Thoracic aorta (tissue), 2 donors: ENCODE measurements around the gene RCL1. TPM values are rescaled to one million over a fixed set of nuclear protein-coding genes. Genes with fewer than 3 reads are reported as not detected.

Source experiments
- ATAC-seq: fragments of 150-250 bp; one replicate; pipeline ENCODE4 v1.8.0; 2017; ENCODE audit warnings: low read depth; ENCODE audit not compliant: insufficient number of reproducible peaks, low FRiP score
- DNase-seq: peaks from one replicate; pipeline ENCODE4 v3.0.0-alpha.2; 2020; ENCODE audit warnings: low spot score
- H3K27ac ChIP-seq, 2 donors: fragments of 200-600 bp; sonication (generic); 1 replicate in 1 of 2; 2 replicates in 1 of 2; pipeline ENCODE4 v1.5.1; 2016; ENCODE audit warnings: mild to moderate bottlenecking in 2 of 2, moderate library complexity in 2 of 2
- H3K27me3 ChIP-seq: fragments of 200-600 bp; sonication (generic); replicated peaks from 2 replicates; pipeline ENCODE4 v1.6.0; 2016; ENCODE audit warnings: mild to moderate bottlenecking; ENCODE audit not compliant: insufficient read depth
- H3K36me3 ChIP-seq: fragments of 200-600 bp; sonication (generic); one replicate; pipeline ENCODE4 v1.5.1; 2016
- H3K4me1 ChIP-seq, 2 donors: fragments of 200-600 bp; sonication (generic); 1 replicate in 1 of 2; 2 replicates in 1 of 2; pipeline versions ENCODE4 v1.5.1 to v1.6.0; 2016; ENCODE audit warnings: low read depth in 2 of 2, mild to moderate bottlenecking in 1 of 2; ENCODE audit not compliant: control insufficient read depth in 1 of 2
- H3K4me3 ChIP-seq: fragments of 200-600 bp; sonication (generic); 2 replicates; pipeline ENCODE4 v1.5.1; 2016; ENCODE audit warnings: mild to moderate bottlenecking
- H3K9me3 ChIP-seq: fragments of 200-600 bp; sonication (generic); 2 replicates; pipeline ENCODE4 v1.5.1; 2016
- CTCF ChIP-seq: fragments of 200-600 bp; sonication (generic); IDR thresholded peaks from one replicate; pipeline ENCODE4 v1.5.1; 2019; ENCODE audit warnings: antibody characterized with exemption
- total RNA-seq, 2 donors: library from RNA; depleted of rRNA; stranded (reverse); fragments of >200 nt; gene quantifications; one replicate each; pipeline versions ENCODE4 v1.1.0 to v1.2.3, GENCODE V29; 2016

Gene RCL1
- total RNA-seq, 2 donors from 2014 or later: 29.6 to 62.2 TPM

GRCh38 chr9:4864234-4864661 is 71.5 kb downstream of the RCL1 start:
- peaks cover 9% of the 10 kb centered on the region for H3K36me3 ChIP-seq
- TF ChIP-seq CTCF: no peak
- DNase-seq: no peak
- no peaks in the 10 kb centered on the region for H3K27me3 ChIP-seq
- no peaks in the 10 kb centered on the region for H3K9me3 ChIP-seq
- H3K4me1 ChIP-seq: peaks cover 38 to 70% of the 10 kb centered on the region in 2 donors
- ATAC-seq: no peak
- peak overlapping the region; percentile 64 to 77 for H3K27ac ChIP-seq
- H3K4me3 ChIP-seq: peak overlapping the region; percentile 20

GRCh38 chr9:4864698-4865097 is 72.0 kb downstream of the RCL1 start:
- no peak for TF ChIP-seq CTCF

GRCh38 chr9:4865681-4866080 is 72.9 kb downstream of the RCL1 start:
- H3K36me3 ChIP-seq: peaks cover 4% of the 10 kb centered on the region
- H3K9me3 ChIP-seq: no peaks in the 10 kb centered on the region
- no peak for TF ChIP-seq CTCF
- DNase-seq (no peak), ATAC-seq (no peak)
- peak overlapping the region; percentile 64 to 77 for H3K27ac ChIP-seq
- H3K4me1 ChIP-seq: peaks cover 38 to 70% of the 10 kb centered on the region in 2 donors
- H3K4me3 ChIP-seq: no peak overlapping the region
- no peaks in the 10 kb centered on the region for H3K27me3 ChIP-seq

More at GRCh38 chr9:4864698-4865097, 72.0 kb downstream of the RCL1 start:
- Histone ChIP-seq H3K4me3 (peak overlapping the region; percentile 20), H3K4me1 (peaks cover 38 to 70% of the 10 kb centered on the region in 2 donors), H3K27me3 (no peaks in the 10 kb centered on the region), H3K27ac (peak overlapping the region; percentile 64 to 77), H3K9me3 (no peaks in the 10 kb centered on the region), H3K36me3 (peaks cover 9% of the 10 kb centered on the region)
- DNase-seq (no peak), ATAC-seq (no peak)

GRCh38 chr9:4866239-4866969 is 73.7 kb downstream of the RCL1 start:
- TF ChIP-seq CTCF: no peak
- H3K36me3 ChIP-seq: no peaks in the 10 kb centered on the region
- H3K4me1 ChIP-seq: peaks cover 33 to 66% of the 10 kb centered on the region in 2 donors
- H3K4me3 ChIP-seq: no peak overlapping the region
- DNase-seq (no peak), ATAC-seq (no peak)
- H3K9me3 ChIP-seq: no peaks in the 10 kb centered on the region
- no peaks in the 10 kb centered on the region for H3K27me3 ChIP-seq
- H3K27ac ChIP-seq: peak overlapping the region; percentile 64 to 77

GRCh38 chr9:4873066-4873465 is 80.3 kb downstream of the RCL1 start:
- Histone ChIP-seq H3K4me3 (peak overlapping the region; percentile 1), H3K27ac (peak overlapping the region; percentile 84 to 92), H3K4me1 (peaks cover 9 to 27% of the 10 kb centered on the region in 2 donors), H3K36me3 (no peaks in the 10 kb centered on the region), H3K9me3 (no peaks in the 10 kb centered on the region), H3K27me3 (no peaks in the 10 kb centered on the region)
- DNase-seq (peak; percentile 40), ATAC-seq (peak; percentile 98)
- no peak for TF ChIP-seq CTCF
